H1 (cell line): Measurements from ENCODE around the gene PLEKHG3. TPM values are rescaled to one million over a fixed set of nuclear protein-coding genes. Genes with fewer than 3 reads are reported as not detected.

Experiments
- CTCF ChIA-PET: fragments of 300-600 bp; sonication (Branson Sonifier 250); formaldehyde crosslinking; loops from one replicate; lab custom pipeline; 2021; ENCODE audit not compliant: partially characterized antibody; lab: Charles Lee
- POLR2A ChIA-PET: fragments of 300-600 bp; sonication (Branson Sonifier 250); formaldehyde crosslinking; loops from one replicate; lab custom pipeline; 2021; ENCODE audit warnings: inconsistent platforms; ENCODE audit not compliant: partially characterized antibody; lab: Charles Lee
- DNase-seq, 2 experiments: peaks; one replicate each; pipeline versions ENCODE4 v3.0.0 to v3.0.0-alpha.2; 2010 to 2022; ENCODE audit warnings: low spot score in 2 of 2, low read depth in 1 of 2, mixed read lengths in 1 of 2
- FAIRE-seq: peaks from 2 replicates; lab custom pipeline; 2011; peaks lifted over from hg19 to GRCh38; lab: Jason Lieb, UNC
- H2AFZ ChIP-seq: 2 replicates; pipeline ENCODE4 v1.8.1; 2012; ENCODE audit warnings: low read length, inconsistent platforms
- H2AK5ac ChIP-seq: 2 replicates; pipeline ENCODE4 v1.6.1; 2013; ENCODE audit warnings: low read depth, low read length
- H2BK120ac ChIP-seq: replicated peaks from 2 replicates; pipeline ENCODE3; 2013; ENCODE audit warnings: low read depth, low read length, inconsistent platforms
- H2BK12ac ChIP-seq: 2 replicates; pipeline ENCODE4 v1.6.1; 2013; ENCODE audit warnings: low read depth, low read length
- H2BK15ac ChIP-seq: 2 replicates; pipeline ENCODE4 v1.6.1; 2013; ENCODE audit warnings: low read length
- H2BK20ac ChIP-seq: 2 replicates; pipeline ENCODE4 v1.6.1; 2013; ENCODE audit warnings: low read length
- H2BK5ac ChIP-seq: 2 replicates; pipeline ENCODE4 v1.6.1; 2013; ENCODE audit warnings: low read depth, low read length
- H3K14ac ChIP-seq: 2 replicates; pipeline ENCODE4 v1.6.1; 2013; ENCODE audit warnings: inconsistent platforms; ENCODE audit not compliant: insufficient read length
- H3K18ac ChIP-seq: 2 replicates; pipeline ENCODE4 v1.6.1; 2013; ENCODE audit warnings: low read length; ENCODE audit errors: extremely low read depth
- H3K23ac ChIP-seq: 2 replicates; pipeline ENCODE4 v1.6.1; 2013; ENCODE audit warnings: inconsistent platforms; ENCODE audit not compliant: insufficient read length
- H3K23me2 ChIP-seq: 2 replicates; pipeline ENCODE4 v1.6.1; 2013; ENCODE audit warnings: low read depth, low read length
- H3K27ac ChIP-seq: 2 replicates; pipeline ENCODE4 v1.6.1; 2011; ENCODE audit warnings: low read depth, low read length, inconsistent platforms
- H3K27me3 ChIP-seq, 4 experiments: replicated peaks in 1 of 4; 1 replicate in 1 of 4; 2 replicates in 3 of 4; pipeline versions ENCODE4 v1.6.1 to v1.8.1; 2011 to 2013; ENCODE audit warnings: low read length in 3 of 4, mild to moderate bottlenecking in 3 of 4, inconsistent platforms in 2 of 4, mixed read lengths in 2 of 4, moderate library complexity in 1 of 4; ENCODE audit not compliant: control insufficient read depth in 3 of 4, insufficient read depth in 3 of 4; ENCODE audit errors: extremely low read depth in 1 of 4
- H3K36me3 ChIP-seq, 4 experiments: 2 replicates each; pipeline versions ENCODE4 v1.6.1 to v1.8.1; 2011 to 2013; ENCODE audit warnings: mild to moderate bottlenecking in 4 of 4, low read length in 3 of 4, moderate library complexity in 2 of 4, control low read depth in 1 of 4, inconsistent platforms in 1 of 4; ENCODE audit not compliant: insufficient read depth in 4 of 4, control insufficient read depth in 2 of 4
- H3K4ac ChIP-seq: replicated peaks from 2 replicates; pipeline ENCODE3; 2013; ENCODE audit warnings: low read length, low read depth, mixed read lengths, inconsistent platforms; ENCODE audit not compliant: insufficient read length
- H3K4me1 ChIP-seq, 4 experiments: replicated peaks in 1 of 4; 1 replicate in 1 of 4; 2 replicates in 3 of 4; pipeline versions ENCODE4 v1.6.1 to v1.8.1; 2011 to 2013; ENCODE audit warnings: low read length in 3 of 4, inconsistent platforms in 2 of 4, mixed read lengths in 1 of 4; ENCODE audit not compliant: insufficient read depth in 4 of 4, control insufficient read depth in 3 of 4
- H3K4me2 ChIP-seq, 2 experiments: 2 replicates each; pipeline versions ENCODE4 v1.6.1 to v1.8.1; 2011 to 2013; ENCODE audit warnings: low read depth in 2 of 2, low read length in 2 of 2, control low read depth in 1 of 2, inconsistent platforms in 1 of 2, mild to moderate bottlenecking in 1 of 2; ENCODE audit not compliant: insufficient read depth in 1 of 2
- H3K4me3 ChIP-seq, 4 experiments: fragments of 200-600, 300-600 bp in 1 of 4; sonication (generic), shearing (Covaris generic), sonication (Bioruptor Twin) in 1 of 4; 2 replicates each; pipeline versions ENCODE4 v1.5.1 to v1.8.1; 2011 to 2016; ENCODE audit warnings: low read length in 4 of 4, low read depth in 3 of 4, control low read depth in 2 of 4, inconsistent platforms in 2 of 4, mild to moderate bottlenecking in 2 of 4, mixed read lengths in 1 of 4, moderate library complexity in 1 of 4; ENCODE audit not compliant: insufficient read depth in 2 of 4; ENCODE audit errors: extremely low read depth in 1 of 4
- H3K56ac ChIP-seq: replicated peaks from 2 replicates; pipeline ENCODE3; 2013; ENCODE audit warnings: low read depth, mild to moderate bottlenecking, mixed read lengths, low read length, inconsistent platforms; ENCODE audit not compliant: insufficient read length
- H3K79me1 ChIP-seq: 2 replicates; pipeline ENCODE4 v1.6.1; 2013; ENCODE audit warnings: low read depth, low read length, control low read depth
- H3K79me2 ChIP-seq, 2 experiments: 2 replicates each; pipeline versions ENCODE4 v1.6.1 to v1.8.1; 2012 to 2013; ENCODE audit warnings: low read length in 2 of 2, mild to moderate bottlenecking in 2 of 2, inconsistent platforms in 1 of 2; ENCODE audit not compliant: insufficient read depth in 2 of 2, control insufficient read depth in 1 of 2
- H3K9ac ChIP-seq, 4 experiments: replicated peaks in 1 of 4; 1 replicate in 1 of 4; 2 replicates in 3 of 4; pipeline versions ENCODE4 v1.6.1 to v1.8.1; 2011 to 2013; ENCODE audit warnings: low read depth in 3 of 4, low read length in 3 of 4, control low read depth in 2 of 4, mild to moderate bottlenecking in 2 of 4, moderate library complexity in 2 of 4, inconsistent platforms in 1 of 4; ENCODE audit errors: extremely low read depth in 1 of 4
- H3K9me3 ChIP-seq, 2 experiments: 2 replicates each; pipeline versions ENCODE4 v1.6.1 to v1.8.1; 2012 to 2013; ENCODE audit warnings: mild to moderate bottlenecking in 2 of 2, moderate library complexity in 2 of 2, control low read depth in 1 of 2, inconsistent platforms in 1 of 2, low read depth in 1 of 2, low read length in 1 of 2, mixed read lengths in 1 of 2; ENCODE audit not compliant: insufficient read depth in 2 of 2
- H4K20me1 ChIP-seq, 2 experiments: replicated peaks in 1 of 2; 2 replicates each; pipeline versions ENCODE3 to v1.8.1; 2011 to 2013; ENCODE audit warnings: inconsistent platforms in 2 of 2, low read length in 2 of 2, mild to moderate bottlenecking in 1 of 2; ENCODE audit not compliant: insufficient read depth in 2 of 2, control insufficient read depth in 1 of 2
- H4K5ac ChIP-seq: 2 replicates; pipeline ENCODE4 v1.6.1; 2013; ENCODE audit warnings: low read length, low read depth, mixed read lengths, inconsistent platforms; ENCODE audit not compliant: insufficient read length
- H4K8ac ChIP-seq: 2 replicates; pipeline ENCODE4 v1.8.0; 2013; ENCODE audit warnings: mild to moderate bottlenecking, moderate library complexity, low read length, inconsistent platforms; ENCODE audit not compliant: insufficient read depth; ENCODE audit errors: extremely low read depth
- H4K91ac ChIP-seq: replicated peaks from 2 replicates; pipeline ENCODE3; 2013; ENCODE audit warnings: low read length, mixed read lengths, inconsistent platforms; ENCODE audit not compliant: insufficient read length
- ASH2L ChIP-seq: fragments of 200-600, 300-600 bp; sonication (generic); IDR thresholded peaks from one replicate; pipeline ENCODE4 v1.7.1; 2017; ENCODE audit warnings: low read length
- CEBPB ChIP-seq: IDR thresholded peaks from 2 replicates; pipeline ENCODE4 v1.6.1; 2012; ENCODE audit warnings: low read depth, low read length
- CHD1 ChIP-seq: IDR thresholded peaks from 2 replicates; pipeline ENCODE4 v1.6.1; 2012; ENCODE audit warnings: low read depth, low read length, improper control_type of control experiment
- JUN ChIP-seq: IDR thresholded peaks from 2 replicates; pipeline ENCODE4 v1.6.1; 2011; ENCODE audit warnings: low read depth, mild to moderate bottlenecking, improper control_type of control experiment, low read length
- MAFK ChIP-seq: IDR thresholded peaks from 2 replicates; pipeline ENCODE4 v1.6.1; 2012; ENCODE audit warnings: low read depth, mild to moderate bottlenecking, improper control_type of control experiment, low read length
- NRF1 ChIP-seq: IDR thresholded peaks from 2 replicates; pipeline ENCODE4 v1.6.1; 2011; ENCODE audit warnings: mild to moderate bottlenecking, low read depth, low read length, improper control_type of control experiment
- POU5F1 ChIP-seq: IDR thresholded peaks from 2 replicates; pipeline ENCODE4 v1.6.1; 2011; ENCODE audit warnings: low read depth, mild to moderate bottlenecking, low read length, moderate library complexity
- RBBP5 ChIP-seq: IDR thresholded peaks from 2 replicates; pipeline ENCODE4 v1.7.1; 2012; ENCODE audit warnings: low read depth, mild to moderate bottlenecking, inconsistent platforms, low read length, moderate library complexity, borderline replicate concordance
- RNF2 ChIP-seq: fragments of 200-900, 300-1000 bp; sonication (generic); IDR thresholded peaks from 2 replicates; pipeline ENCODE4 v1.7.1; 2016; ENCODE audit warnings: borderline replicate concordance, low read depth, mild to moderate bottlenecking, antibody characterized with exemption, low read length; ENCODE audit not compliant: poor library complexity, severe bottlenecking; ENCODE audit errors: missing control alignments
- SP1 ChIP-seq: IDR thresholded peaks from 2 replicates; pipeline ENCODE4 v1.6.1; 2011; ENCODE audit warnings: low read depth, low read length
- SUZ12 ChIP-seq: fragments of 200-600 bp; sonication (generic); IDR thresholded peaks from 2 replicates; pipeline ENCODE4 v1.6.1; 2012; ENCODE audit warnings: mild to moderate bottlenecking, inconsistent platforms, low read length, moderate library complexity, mixed read lengths
- WGBS, 2 experiments: shearing (Covaris generic) in 1 of 2; methylation state at CpG; one replicate each; pipeline versions ENCODE4 v1.1.6 to v1.1.7; 2013 to 2015; ENCODE audit warnings: low lambda C conversion rate in 2 of 2, mixed read lengths in 2 of 2, inconsistent platforms in 1 of 2, low coverage in 1 of 2, missing lambda C conversion rate in 1 of 2; ENCODE audit not compliant: insufficient replicate concordance in 2 of 2, insufficient coverage in 1 of 2, insufficient read length in 1 of 2; ENCODE audit errors: extremely low coverage in 1 of 2, missing lambda C conversion rate in 1 of 2; 5-methylcytosine and 5-hydroxymethylcytosine counted together
- polyA plus RNA-seq, 7 experiments: library from polyadenylated mRNA; depleted of rRNA in 3 of 7; stranded (reverse) in 5 of 7; unstranded in 2 of 7; fragments of >200 nt in 5 of 7; fragments of 200-250 nt in 2 of 7; gene quantifications; 1 replicate in 5 of 7; 2 replicates in 1 of 7; 4 replicates in 1 of 7; pipeline versions ENCODE4 v1.2.1 to v1.2.3, GENCODE V29; 2011 to 2013; ENCODE audit warnings: missing spikeins in 2 of 7, mixed read lengths in 2 of 7
- total RNA-seq: library from RNA; stranded (reverse); fragmentation: NEBNext Ultra II Directional; extraction: Animal tissue kit (Norgen Biotek cat#: 25700); gene quantifications from 2 replicates; pipeline ENCODE4 v1.2.1, GENCODE V29; 2021
- TF ChIP-seq, protein P1 (sequence below): IDR thresholded peaks from 2 replicates; pipeline ENCODE4 v1.6.1; 2011; ENCODE audit warnings: low read depth, mild to moderate bottlenecking, low read length; ENCODE audit not compliant: insufficient read depth
- TF ChIP-seq, protein P2 (sequence below): IDR thresholded peaks from 2 replicates; pipeline ENCODE4 v1.6.1; 2012; ENCODE audit warnings: inconsistent platforms

Gene PLEKHG3
- total and polyA plus RNA-seq, 2 of the 8 experiments (the other 6 are each of a cell fraction or from before 2014, with no cell fraction given) = 43.4 to 90.6 TPM

DNA sequence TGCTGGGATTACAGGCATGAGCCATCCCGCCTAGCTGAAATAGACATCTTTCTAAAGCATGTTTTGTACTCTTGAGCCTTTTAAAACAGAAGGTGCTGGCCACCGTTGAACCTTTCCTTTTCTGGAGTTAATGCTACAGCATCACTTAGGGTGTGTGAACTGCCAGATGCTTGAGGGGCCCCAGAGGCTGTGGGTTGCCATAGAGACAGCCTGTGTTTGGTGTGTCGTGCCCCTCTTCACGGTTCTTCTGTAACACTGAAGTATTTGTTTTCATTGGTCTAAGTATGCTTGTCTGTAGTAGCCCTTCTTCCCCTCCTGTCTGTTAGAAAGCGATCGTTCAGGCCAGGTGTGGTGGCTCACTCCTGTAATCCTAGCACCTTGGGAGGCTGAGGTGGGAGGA lies 30.8 kb downstream of the PLEKHG3 start:
- Histone ChIP-seq H4K8ac (no peak overlapping the region), H3K4ac (no peak overlapping the region), H3K23ac (no peak overlapping the region), H3K23me2 (no peaks in the 10 kb centered on the region), H2BK20ac (no peak overlapping the region), H3K27ac (no peak overlapping the region), H3K79me2 (peaks cover 0 to 15% of the 10 kb centered on the region in 2 experiments; a peak in 1 of 4 replicates), H2BK5ac (no peak overlapping the region), H3K56ac (no peak overlapping the region), H2BK120ac (no peak overlapping the region), H2AFZ (no peak overlapping the region), H2AK5ac (no peak overlapping the region), H3K36me3 (peaks cover 18 to 49% (median 44%) of the 10 kb centered on the region in 4 experiments; a peak in 7 of 8 replicates), H3K9me3 (no peaks in the 10 kb centered on the region), H4K20me1 (peaks cover 6 to 9% of the 10 kb centered on the region in 2 experiments), H3K4me1 (peaks cover 0 to 13% (median 6%) of the 10 kb centered on the region in 4 experiments; a peak in 6 of 7 replicates), H3K9ac (no peak overlapping the region), H4K91ac (no peak overlapping the region), H3K79me1 (no peaks in the 10 kb centered on the region; the same call in 1 of the 2 replicates), H2BK12ac (no peak overlapping the region), H3K27me3 (no peaks in the 10 kb centered on the region), H3K4me2 (no peak overlapping the region), H3K4me3 (no peak overlapping the region), H4K5ac (no peak overlapping the region), H3K18ac (no peak overlapping the region), H2BK15ac (no peak overlapping the region), H3K14ac (no peak overlapping the region)
- no peak for FAIRE-seq
- no peak for DNase-seq
- CTCF ChIA-PET = interaction anchor here (0.6 to 2.8 kb wide), 12 partner anchors 9 to 67 kb away, joined by 3 to 18 read pairs (median 4); no protein-coding TSS in a partner anchor
- POLR2A ChIA-PET = interaction anchor here (0.9 to 1.9 kb wide), 4 partner anchors 10 to 230 kb away, joined by 3 to 7 read pairs (median 5); no protein-coding TSS in a partner anchor
- WGBS, 2 experiments = 96% methylated on average over 6 of the region's 6 CpGs; no CpG with 5 or more reads in 1 of the 2 experiments
- TF ChIP-seq, protein P1, sequence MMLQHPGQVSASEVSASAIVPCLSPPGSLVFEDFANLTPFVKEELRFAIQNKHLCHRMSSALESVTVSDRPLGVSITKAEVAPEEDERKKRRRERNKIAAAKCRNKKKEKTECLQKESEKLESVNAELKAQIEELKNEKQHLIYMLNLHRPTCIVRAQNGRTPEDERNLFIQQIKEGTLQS = no peak
- TF ChIP-seq SUZ12 (no peak), SP1 (no peak), POU5F1 (no peak), MAFK (no peak), ASH2L (no peak), JUN (no peak), RBBP5 (no peak), CHD1 (no peak), CEBPB (no peak), NRF1 (no peak), RNF2 (no peak)
- TF ChIP-seq, protein P2, sequence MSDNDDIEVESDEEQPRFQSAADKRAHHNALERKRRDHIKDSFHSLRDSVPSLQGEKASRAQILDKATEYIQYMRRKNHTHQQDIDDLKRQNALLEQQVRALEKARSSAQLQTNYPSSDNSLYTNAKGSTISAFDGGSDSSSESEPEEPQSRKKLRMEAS = no peak
